ENCODE results near the gene CEMIP.

Gene CEMIP

DNA sequence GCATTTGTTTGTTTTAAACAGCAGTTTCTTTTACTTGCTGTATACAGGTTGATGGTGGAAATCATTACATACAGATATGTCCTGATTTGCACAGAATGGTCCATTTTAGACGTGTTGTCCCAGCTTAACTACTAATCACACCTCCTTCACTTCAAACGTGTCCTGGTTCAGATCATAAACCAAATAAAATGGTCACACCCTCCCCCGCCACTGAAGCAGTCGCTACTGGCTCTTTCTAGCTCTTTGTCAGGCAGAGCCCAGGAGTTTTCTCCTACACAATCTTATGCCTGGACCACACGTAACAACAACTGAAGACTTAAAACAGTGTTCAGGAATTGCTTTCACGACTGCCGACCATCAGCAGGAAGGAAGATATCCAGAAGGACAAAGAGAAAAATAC lies 136.9 kb downstream of the CEMIP start:
- no peak for DNase-seq (ENCODE audit: low read depth, low spot score)
- Histone ChIP-seq H3K4me3 (ENCODE audit: low read length) (no peak overlapping the region), H3K27ac (ENCODE audit: low read length) (no peak overlapping the region), H3K36me3 (ENCODE audit: control insufficient read depth, insufficient read depth, low read length) (no peaks in the 10 kb centered on the region), H3K4me1 (ENCODE audit: control insufficient read depth, insufficient read depth, low read length) (no peaks in the 10 kb centered on the region), H3K9me3 (ENCODE audit: control insufficient read depth, insufficient read depth, low read length) (no peaks in the 10 kb centered on the region), H3K27me3 (ENCODE audit: control insufficient read depth, insufficient read depth, low read length) (no peaks in the 10 kb centered on the region)
- WGBS (ENCODE audit: insufficient coverage, insufficient read length): no CpG with 5 or more reads among the region's 7 CpGs

DNA sequence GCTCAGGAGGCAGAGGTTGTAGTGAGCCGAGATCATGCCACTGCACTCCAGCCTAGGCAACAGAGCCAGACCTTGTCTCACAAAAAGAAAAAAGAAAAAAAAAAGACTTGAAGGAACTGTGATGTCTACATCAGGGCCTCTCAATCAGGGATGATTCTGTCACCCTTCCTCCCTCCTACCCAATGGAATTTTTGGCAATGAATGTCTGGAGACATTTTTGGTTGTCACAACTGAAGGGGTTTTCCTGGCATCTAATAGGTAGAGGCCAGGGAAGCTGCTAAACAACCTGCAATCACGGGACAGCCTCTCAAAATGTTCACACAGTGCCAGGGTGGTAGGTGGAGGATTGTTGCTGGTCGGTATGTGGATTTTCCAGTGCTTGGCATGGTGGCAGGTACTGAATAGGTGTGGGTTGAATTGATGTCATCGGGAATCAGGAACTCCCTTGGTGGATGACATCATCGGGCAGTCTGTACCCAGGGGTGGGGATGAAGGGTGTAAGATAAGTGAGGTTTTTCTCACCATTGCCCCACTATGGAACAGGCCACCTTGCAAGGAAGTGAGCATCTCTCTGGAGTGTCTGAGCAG lies 139.1 kb downstream of the CEMIP start:
- H3K36me3 ChIP-seq (ENCODE audit: control insufficient read depth, insufficient read depth, low read length): no peaks in the 10 kb centered on the region
- WGBS (ENCODE audit: insufficient coverage, insufficient read length): no CpG with 5 or more reads among the region's 5 CpGs
- no peak overlapping the region for H3K27ac ChIP-seq (ENCODE audit: low read length)

DNA sequence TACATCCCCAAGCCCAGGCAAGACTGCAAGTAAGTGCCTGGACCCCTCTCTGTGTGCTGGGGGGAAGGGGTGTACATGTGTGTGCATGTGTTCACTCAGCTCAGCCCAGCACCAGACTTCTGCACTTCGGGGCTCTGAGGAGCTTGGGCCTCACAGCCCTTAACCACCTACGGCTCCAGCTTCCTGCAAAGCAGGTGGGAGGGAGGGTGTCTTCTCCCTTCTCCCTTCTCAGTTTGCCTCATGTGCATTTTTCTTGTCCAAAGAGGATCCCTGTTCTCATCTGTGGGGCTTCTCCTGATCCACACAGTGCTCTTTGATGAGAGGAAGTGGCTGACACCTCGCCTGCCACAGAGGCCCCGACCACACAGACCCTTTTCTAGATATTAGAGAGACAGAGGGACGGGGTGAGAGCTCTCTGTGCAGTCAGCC lies 141.1 kb downstream of the CEMIP start:
- no CpG with 5 or more reads among the region's 5 CpGs for WGBS (ENCODE audit: insufficient coverage, insufficient read length)
- H3K4me1 ChIP-seq (ENCODE audit: control insufficient read depth, insufficient read depth, low read length): no peaks in the 10 kb centered on the region
- no peaks in the 10 kb centered on the region for H3K27me3 ChIP-seq (ENCODE audit: control insufficient read depth, insufficient read depth, low read length)
- no peaks in the 10 kb centered on the region for H3K36me3 ChIP-seq (ENCODE audit: control insufficient read depth, insufficient read depth, low read length)
- DNase-seq (ENCODE audit: low read depth, low spot score): no peak
- H3K9me3 ChIP-seq (ENCODE audit: control insufficient read depth, insufficient read depth, low read length): no peaks in the 10 kb centered on the region
- H3K27ac ChIP-seq (ENCODE audit: low read length): no peak overlapping the region
- no peak overlapping the region for H3K4me3 ChIP-seq (ENCODE audit: low read length)

More for the DNA sequence above, 139.1 kb downstream of the CEMIP start:
- Histone ChIP-seq H3K4me1 (ENCODE audit: control insufficient read depth, insufficient read depth, low read length) (no peaks in the 10 kb centered on the region), H3K4me3 (ENCODE audit: low read length) (no peak overlapping the region), H3K27me3 (ENCODE audit: control insufficient read depth, insufficient read depth, low read length) (no peaks in the 10 kb centered on the region), H3K9me3 (ENCODE audit: control insufficient read depth, insufficient read depth, low read length) (no peaks in the 10 kb centered on the region)
- DNase-seq (ENCODE audit: low read depth, low spot score): no peak

DNA sequence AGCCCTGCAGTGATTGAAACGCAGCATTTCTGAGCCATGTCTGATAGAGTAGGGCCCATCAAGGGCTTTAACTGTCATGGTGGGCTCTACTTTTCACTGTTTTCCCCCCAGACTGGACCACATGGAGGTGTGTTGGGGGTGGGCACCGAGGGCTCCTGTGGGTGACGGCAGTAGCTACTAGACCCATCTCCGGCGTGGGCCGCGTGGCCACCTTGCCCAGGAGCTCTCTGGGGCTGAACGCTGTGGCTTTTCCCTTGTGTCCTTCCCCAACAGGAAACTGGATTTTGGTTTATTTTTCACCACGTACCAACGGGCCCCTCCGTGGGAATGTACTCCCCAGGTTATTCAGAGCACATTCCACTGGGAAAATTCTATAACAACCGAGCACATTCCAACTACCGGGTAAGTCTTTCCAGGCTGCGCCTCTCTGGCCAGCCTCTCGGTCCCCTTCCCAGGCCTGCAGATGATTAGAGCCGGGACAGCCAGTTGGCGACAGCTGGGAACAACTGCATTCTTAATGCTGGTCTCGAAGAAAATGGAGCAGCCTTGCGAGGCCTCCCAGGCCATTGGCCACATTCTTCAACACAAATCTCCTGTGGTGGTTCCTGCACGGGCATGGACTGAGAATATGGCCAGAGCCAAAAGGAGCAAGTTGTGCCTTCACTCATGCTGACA lies 142.7 kb downstream of the CEMIP start:
- no peak overlapping the region for H3K27ac ChIP-seq (ENCODE audit: low read length)
- H3K4me1 ChIP-seq (ENCODE audit: control insufficient read depth, insufficient read depth, low read length): no peaks in the 10 kb centered on the region
- H3K4me3 ChIP-seq (ENCODE audit: low read length): no peak overlapping the region
- no peaks in the 10 kb centered on the region for H3K27me3 ChIP-seq (ENCODE audit: control insufficient read depth, insufficient read depth, low read length)
- no CpG with 5 or more reads among the region's 20 CpGs for WGBS (ENCODE audit: insufficient coverage, insufficient read length)
- H3K9me3 ChIP-seq (ENCODE audit: control insufficient read depth, insufficient read depth, low read length): no peaks in the 10 kb centered on the region
- no peaks in the 10 kb centered on the region for H3K36me3 ChIP-seq (ENCODE audit: control insufficient read depth, insufficient read depth, low read length)
- no peak for DNase-seq (ENCODE audit: low read depth, low spot score)

DNA sequence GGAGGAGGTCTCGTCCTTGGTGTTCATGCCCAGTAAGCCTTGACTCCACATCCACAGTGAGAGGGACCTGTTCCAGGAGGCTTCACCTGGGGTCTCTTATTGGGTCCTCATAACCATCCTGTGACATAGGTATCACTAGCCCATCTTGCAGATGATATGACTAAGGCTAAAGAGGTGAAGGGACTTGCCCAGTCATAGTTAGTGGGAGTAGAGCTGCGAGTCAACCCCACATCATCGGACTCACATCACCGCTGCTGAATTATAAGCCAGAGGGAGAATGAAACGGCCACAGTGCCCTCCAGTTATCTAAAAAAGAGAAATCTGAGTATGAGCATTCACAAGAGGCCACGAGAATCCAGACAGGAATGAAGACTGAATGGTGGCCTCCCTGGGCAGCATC lies 144.5 kb downstream of the CEMIP start:
- DNase-seq (ENCODE audit: low read depth, low spot score): no peak
- Histone ChIP-seq H3K27me3 (ENCODE audit: control insufficient read depth, insufficient read depth, low read length) (no peaks in the 10 kb centered on the region), H3K36me3 (ENCODE audit: control insufficient read depth, insufficient read depth, low read length) (no peaks in the 10 kb centered on the region), H3K9me3 (ENCODE audit: control insufficient read depth, insufficient read depth, low read length) (no peaks in the 10 kb centered on the region), H3K27ac (ENCODE audit: low read length) (no peak overlapping the region), H3K4me3 (ENCODE audit: low read length) (no peak overlapping the region), H3K4me1 (ENCODE audit: control insufficient read depth, insufficient read depth, low read length) (no peaks in the 10 kb centered on the region)
- WGBS (ENCODE audit: insufficient coverage, insufficient read length): no CpG with 5 or more reads among the region's 6 CpGs

DNA sequence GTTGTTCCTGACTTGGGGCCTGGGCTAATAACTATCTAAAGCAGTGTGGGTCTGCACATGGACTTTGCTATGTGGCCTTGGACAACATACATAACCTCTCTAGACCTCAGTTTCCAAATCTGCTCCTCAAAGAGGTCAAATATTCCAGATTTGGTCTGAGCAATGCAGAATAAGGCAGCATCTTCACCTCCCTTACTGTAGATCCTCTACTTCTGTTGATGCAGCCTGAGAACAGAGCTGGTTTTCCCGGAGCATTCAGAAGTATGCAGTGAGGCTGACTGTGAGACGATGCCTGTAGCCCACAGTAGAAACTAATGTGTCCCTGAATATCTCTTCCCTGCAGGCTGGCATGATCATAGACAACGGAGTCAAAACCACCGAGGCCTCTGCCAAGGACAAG lies 145.1 kb downstream of the CEMIP start:
- no CpG with 5 or more reads among the region's 4 CpGs for WGBS (ENCODE audit: insufficient coverage, insufficient read length)
- Histone ChIP-seq H3K36me3 (ENCODE audit: control insufficient read depth, insufficient read depth, low read length) (no peaks in the 10 kb centered on the region), H3K27me3 (ENCODE audit: control insufficient read depth, insufficient read depth, low read length) (no peaks in the 10 kb centered on the region), H3K9me3 (ENCODE audit: control insufficient read depth, insufficient read depth, low read length) (no peaks in the 10 kb centered on the region), H3K4me1 (ENCODE audit: control insufficient read depth, insufficient read depth, low read length) (no peaks in the 10 kb centered on the region), H3K27ac (ENCODE audit: low read length) (no peak overlapping the region), H3K4me3 (ENCODE audit: low read length) (no peak overlapping the region)
- no peak for DNase-seq (ENCODE audit: low read depth, low spot score)

DNA sequence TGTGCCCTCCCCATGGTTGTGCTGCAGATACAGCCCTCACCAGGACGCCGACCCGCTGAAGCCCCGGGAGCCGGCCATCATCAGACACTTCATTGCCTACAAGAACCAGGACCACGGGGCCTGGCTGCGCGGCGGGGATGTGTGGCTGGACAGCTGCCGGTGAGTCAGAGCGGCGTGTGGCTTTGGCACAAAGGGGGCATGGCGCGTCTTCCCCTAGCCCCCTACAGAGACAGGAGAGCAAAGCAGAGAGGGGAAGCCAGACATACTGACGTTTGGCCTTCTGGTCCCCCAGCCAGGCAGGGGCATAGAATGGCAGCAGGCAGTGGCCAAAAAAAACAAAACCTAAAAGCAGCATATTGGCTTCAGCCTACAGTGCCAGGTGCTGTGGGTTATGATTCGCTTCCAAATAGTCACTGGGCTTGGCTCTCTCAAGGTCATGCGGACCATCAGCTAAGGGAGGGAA lies 146.5 kb downstream of the CEMIP start:
- no peak for DNase-seq (ENCODE audit: low read depth, low spot score)
- Histone ChIP-seq H3K9me3 (ENCODE audit: control insufficient read depth, insufficient read depth, low read length) (no peaks in the 10 kb centered on the region), H3K4me1 (ENCODE audit: control insufficient read depth, insufficient read depth, low read length) (no peaks in the 10 kb centered on the region), H3K27ac (ENCODE audit: low read length) (no peak overlapping the region), H3K27me3 (ENCODE audit: control insufficient read depth, insufficient read depth, low read length) (no peaks in the 10 kb centered on the region), H3K4me3 (ENCODE audit: low read length) (no peak overlapping the region), H3K36me3 (ENCODE audit: control insufficient read depth, insufficient read depth, low read length) (no peaks in the 10 kb centered on the region)
- WGBS (ENCODE audit: insufficient coverage, insufficient read length): no CpG with 5 or more reads among the region's 17 CpGs

DNA sequence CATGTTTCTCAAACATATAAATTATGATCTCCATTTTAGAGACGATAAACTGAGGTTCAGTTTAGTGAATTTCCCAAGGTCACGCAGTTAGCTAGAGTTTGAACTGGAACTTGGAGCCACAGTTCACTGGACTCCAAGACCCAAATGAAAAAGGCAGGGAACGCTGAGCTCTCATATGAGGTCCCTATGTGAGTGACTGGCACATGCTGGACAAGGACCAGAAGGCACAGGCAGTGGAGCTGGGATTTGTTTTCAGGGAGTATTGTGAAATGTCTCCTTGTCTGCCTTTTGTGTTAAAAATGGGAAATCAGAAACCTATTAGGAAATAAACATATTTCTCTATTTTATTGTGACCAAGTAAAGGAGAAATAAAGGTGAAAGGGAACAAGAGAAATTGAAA lies 147.0 kb downstream of the CEMIP start:
- H3K4me1 ChIP-seq (ENCODE audit: control insufficient read depth, insufficient read depth, low read length): no peaks in the 10 kb centered on the region
- no peaks in the 10 kb centered on the region for H3K36me3 ChIP-seq (ENCODE audit: control insufficient read depth, insufficient read depth, low read length)
- no peaks in the 10 kb centered on the region for H3K9me3 ChIP-seq (ENCODE audit: control insufficient read depth, insufficient read depth, low read length)
- H3K4me3 ChIP-seq (ENCODE audit: low read length): no peak overlapping the region
- H3K27me3 ChIP-seq (ENCODE audit: control insufficient read depth, insufficient read depth, low read length): no peaks in the 10 kb centered on the region
- no CpG with 5 or more reads among the region's 3 CpGs for WGBS (ENCODE audit: insufficient coverage, insufficient read length)
- H3K27ac ChIP-seq (ENCODE audit: low read length): no peak overlapping the region
- DNase-seq (ENCODE audit: low read depth, low spot score): no peak

DNA sequence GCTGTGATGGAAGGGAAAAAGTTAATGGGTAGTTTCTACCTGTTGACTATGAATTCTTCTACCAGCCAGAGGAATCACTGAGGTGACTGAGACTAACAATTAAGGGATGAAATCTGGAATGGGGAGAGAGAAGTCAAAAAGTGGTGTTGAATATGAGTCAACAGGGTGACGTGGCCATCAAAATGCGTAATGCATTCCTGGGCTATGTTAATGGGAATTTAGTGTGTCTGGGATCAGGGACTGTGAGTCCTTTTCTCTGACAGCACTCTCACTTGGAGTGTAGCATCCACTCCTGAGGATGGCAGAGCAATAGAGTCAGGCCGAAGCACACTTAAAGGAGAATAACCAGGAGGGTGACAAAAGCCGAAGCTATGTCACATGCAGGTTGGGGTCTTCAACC lies 150.1 kb downstream of the CEMIP start:
- H3K36me3 ChIP-seq (ENCODE audit: control insufficient read depth, insufficient read depth, low read length): no peaks in the 10 kb centered on the region
- H3K9me3 ChIP-seq (ENCODE audit: control insufficient read depth, insufficient read depth, low read length): no peaks in the 10 kb centered on the region
- no peaks in the 10 kb centered on the region for H3K27me3 ChIP-seq (ENCODE audit: control insufficient read depth, insufficient read depth, low read length)
- no CpG with 5 or more reads among the region's 4 CpGs for WGBS (ENCODE audit: insufficient coverage, insufficient read length)
- no peak overlapping the region for H3K4me3 ChIP-seq (ENCODE audit: low read length)
- no peak overlapping the region for H3K27ac ChIP-seq (ENCODE audit: low read length)
- DNase-seq (ENCODE audit: low read depth, low spot score): no peak
- no peaks in the 10 kb centered on the region for H3K4me1 ChIP-seq (ENCODE audit: control insufficient read depth, insufficient read depth, low read length)

DNA sequence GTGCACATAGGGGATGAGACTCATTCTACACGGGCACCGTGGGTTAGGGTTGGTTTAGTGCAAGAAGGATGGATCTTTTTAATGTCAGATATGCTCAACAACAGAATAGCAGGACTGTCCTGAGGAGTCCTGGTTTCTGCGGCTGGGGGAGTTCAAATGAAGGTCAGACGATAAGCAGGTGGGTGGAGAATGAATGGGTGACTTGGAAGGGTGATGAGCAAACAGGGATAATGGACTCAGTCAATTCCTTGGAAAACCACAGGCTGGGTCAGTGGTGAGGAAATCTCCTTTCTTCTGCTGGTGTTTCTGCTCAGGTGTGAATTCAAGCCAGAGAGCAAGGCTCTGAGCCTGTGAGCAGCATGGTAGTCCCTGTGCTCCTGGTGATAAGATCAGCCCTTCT lies 150.5 kb downstream of the CEMIP start:
- no peak overlapping the region for H3K4me3 ChIP-seq (ENCODE audit: low read length)
- no peaks in the 10 kb centered on the region for H3K27me3 ChIP-seq (ENCODE audit: control insufficient read depth, insufficient read depth, low read length)
- WGBS (ENCODE audit: insufficient coverage, insufficient read length): no CpG with 5 or more reads among the region's 4 CpGs
- H3K36me3 ChIP-seq (ENCODE audit: control insufficient read depth, insufficient read depth, low read length): no peaks in the 10 kb centered on the region
- H3K9me3 ChIP-seq (ENCODE audit: control insufficient read depth, insufficient read depth, low read length): no peaks in the 10 kb centered on the region
- H3K27ac ChIP-seq (ENCODE audit: low read length): no peak overlapping the region
- DNase-seq (ENCODE audit: low read depth, low spot score): no peak
- H3K4me1 ChIP-seq (ENCODE audit: control insufficient read depth, insufficient read depth, low read length): peaks cover 1% of the 10 kb centered on the region; the same call in 1 of the 2 replicates

DNA sequence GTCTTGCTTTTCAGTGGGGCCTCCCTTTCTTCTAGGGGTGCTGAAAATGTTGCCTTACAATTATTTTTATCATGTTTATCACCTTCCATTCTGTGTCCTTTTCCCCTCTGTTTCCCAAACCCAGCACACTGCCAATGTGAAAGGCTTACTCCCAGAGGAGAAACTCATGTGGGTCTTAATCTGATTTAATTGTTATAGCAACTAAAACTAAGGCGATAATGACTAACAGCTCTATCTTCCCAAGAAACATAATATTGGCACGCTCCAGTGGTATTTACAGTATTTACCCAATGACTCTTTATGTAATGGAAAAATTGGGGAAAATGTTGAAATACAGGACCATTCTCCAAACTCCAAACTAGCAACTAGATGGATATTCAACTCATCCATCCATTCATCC lies 152.0 kb downstream of the CEMIP start:
- no peak for DNase-seq (ENCODE audit: low read depth, low spot score)
- H3K36me3 ChIP-seq (ENCODE audit: control insufficient read depth, insufficient read depth, low read length): no peaks in the 10 kb centered on the region

More for the DNA sequence above, 152.0 kb downstream of the CEMIP start:
- Histone ChIP-seq H3K9me3 (ENCODE audit: control insufficient read depth, insufficient read depth, low read length) (no peaks in the 10 kb centered on the region), H3K4me1 (ENCODE audit: control insufficient read depth, insufficient read depth, low read length) (peaks cover 1% of the 10 kb centered on the region; the same call in 1 of the 2 replicates), H3K27me3 (ENCODE audit: control insufficient read depth, insufficient read depth, low read length) (no peaks in the 10 kb centered on the region), H3K4me3 (ENCODE audit: low read length) (no peak overlapping the region), H3K27ac (ENCODE audit: low read length) (no peak overlapping the region)
- no CpG with 5 or more reads among the region's 2 CpGs for whole genome bisulfite sequencing (ENCODE audit: insufficient coverage, insufficient read length)
